Mononuclear cell (primary cell): ENCODE data around the gene GTPBP6. TPM values are rescaled to one million over a fixed set of nuclear protein-coding genes. Genes with fewer than 3 reads are reported as not detected.
"Not testable (repeated sequence)": the region's sequence is repeated elsewhere in the genome, so short reads cannot be mapped to it uniquely, and the experiment has no call there.

Experiments
- H3K27me3 ChIP-seq: 2 replicates; pipeline ENCODE4 v1.6.0; 2011; ENCODE audit warnings: low read length, control low read depth; ENCODE audit not compliant: insufficient read depth
- H3K4me1 ChIP-seq: 2 replicates; pipeline ENCODE4 v1.5.1; 2011; ENCODE audit warnings: mild to moderate bottlenecking, low read length, control low read depth; ENCODE audit not compliant: insufficient read depth
- H3K4me3 ChIP-seq: 2 replicates; pipeline ENCODE4 v1.5.1; 2011; ENCODE audit warnings: mild to moderate bottlenecking, low read length, moderate library complexity
- H3K9me3 ChIP-seq: 2 replicates; pipeline ENCODE4 v1.5.1; 2011; ENCODE audit warnings: low read depth, mild to moderate bottlenecking, control low read depth, low read length
- total RNA-seq: library from RNA; depleted of rRNA; stranded (reverse); fragments of >200 nt; gene quantifications from one replicate; pipeline ENCODE4 v1.2.3, GENCODE V29; 2012

The GTPBP6 gene
- total RNA-seq, 1 donor = 27.4 TPM

- H3K4me1 ChIP-seq, H3K4me3 ChIP-seq, H3K9me3 ChIP-seq, H3K27me3 ChIP-seq: not testable (repeated sequence)
Measured at GRCh38 chrX:305781-306613, 12.6 kb downstream of the GTPBP6 start.

DNA sequence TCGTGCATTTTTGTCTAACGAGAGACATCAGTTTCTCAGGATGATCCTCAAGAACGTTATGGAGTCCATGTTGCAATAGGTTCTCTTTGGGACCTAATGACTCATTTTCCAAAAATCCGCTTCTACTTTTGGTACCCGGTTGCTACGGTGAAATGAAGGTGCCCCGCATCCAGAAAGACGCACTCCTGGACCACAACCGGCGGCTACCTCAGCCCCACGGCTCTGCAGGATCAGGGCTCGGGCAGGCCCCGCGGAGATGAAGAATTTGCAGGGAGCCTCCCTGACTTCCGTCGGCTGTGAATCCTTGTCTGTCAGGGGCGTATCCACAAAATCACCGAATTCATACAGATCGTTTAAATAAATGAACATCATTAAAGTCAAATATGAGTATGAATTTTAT is 15.6 kb downstream of the GTPBP6 start:
- no peaks in the 10 kb centered on the region for H3K27me3 ChIP-seq
- no peak overlapping the region for H3K4me3 ChIP-seq
- H3K4me1 ChIP-seq = no peaks in the 10 kb centered on the region
- H3K9me3 ChIP-seq = no peaks in the 10 kb centered on the region

DNA sequence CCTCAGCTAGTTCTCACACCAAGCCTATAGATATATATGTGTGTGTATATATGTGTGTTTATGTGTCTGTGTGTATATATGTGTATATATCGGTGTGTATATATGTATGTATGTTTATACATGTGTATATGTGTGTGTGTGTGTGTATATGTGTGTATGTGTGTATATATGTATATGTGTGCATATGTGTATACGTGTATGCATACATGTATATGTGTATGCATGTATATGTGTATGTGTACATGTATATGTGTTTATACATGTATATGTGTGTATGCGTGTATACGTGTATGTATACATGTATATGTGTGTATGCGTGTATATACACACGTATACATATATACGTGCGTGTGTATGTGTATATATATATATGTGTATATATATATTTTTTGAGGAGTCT is 18.3 kb downstream of the GTPBP6 start:
- Histone ChIP-seq H3K27me3 (no peaks in the 10 kb centered on the region), H3K9me3 (no peaks in the 10 kb centered on the region), H3K4me3 (no peak overlapping the region)

DNA sequence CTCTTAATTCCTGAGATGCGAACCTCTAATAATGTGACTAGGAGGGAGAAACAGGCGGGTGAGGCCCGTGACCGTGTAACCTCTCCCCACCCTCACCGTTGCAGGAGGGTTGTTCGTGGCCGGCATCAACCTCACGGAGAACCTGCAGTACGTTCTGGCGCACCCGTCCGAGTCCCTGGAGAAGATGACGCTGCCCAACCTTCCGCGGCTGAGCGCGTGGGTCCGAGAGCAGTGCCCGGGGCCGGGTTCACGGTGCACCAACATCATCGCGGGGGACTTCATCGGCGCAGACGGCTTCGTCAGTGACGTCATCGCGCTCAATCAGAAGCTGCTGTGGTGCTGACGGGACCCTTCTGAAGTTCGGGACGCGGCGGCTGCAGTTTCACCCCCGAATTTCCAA is 19.6 kb downstream of the GTPBP6 start:
- no peaks in the 10 kb centered on the region for H3K27me3 ChIP-seq
- H3K4me3 ChIP-seq = no peak overlapping the region
- no peaks in the 10 kb centered on the region for H3K9me3 ChIP-seq
- H3K4me1 ChIP-seq = no peaks in the 10 kb centered on the region

More for the DNA sequence above, 18.3 kb downstream of the GTPBP6 start:
- no peaks in the 10 kb centered on the region for H3K4me1 ChIP-seq

- H3K4me3 ChIP-seq = no peak overlapping the region
- H3K27me3 ChIP-seq = no peaks in the 10 kb centered on the region
- H3K4me1 ChIP-seq = no peaks in the 10 kb centered on the region
- H3K9me3 ChIP-seq = no peaks in the 10 kb centered on the region
Measured at GRCh38 chrX:295136-295535, 23.5 kb downstream of the GTPBP6 start.

GRCh38 chrX:292900-293897 is 25.4 kb downstream of the GTPBP6 start:
- Histone ChIP-seq H3K4me3 (no peak overlapping the region), H3K4me1 (no peaks in the 10 kb centered on the region), H3K9me3 (no peaks in the 10 kb centered on the region), H3K27me3 (no peaks in the 10 kb centered on the region)

DNA sequence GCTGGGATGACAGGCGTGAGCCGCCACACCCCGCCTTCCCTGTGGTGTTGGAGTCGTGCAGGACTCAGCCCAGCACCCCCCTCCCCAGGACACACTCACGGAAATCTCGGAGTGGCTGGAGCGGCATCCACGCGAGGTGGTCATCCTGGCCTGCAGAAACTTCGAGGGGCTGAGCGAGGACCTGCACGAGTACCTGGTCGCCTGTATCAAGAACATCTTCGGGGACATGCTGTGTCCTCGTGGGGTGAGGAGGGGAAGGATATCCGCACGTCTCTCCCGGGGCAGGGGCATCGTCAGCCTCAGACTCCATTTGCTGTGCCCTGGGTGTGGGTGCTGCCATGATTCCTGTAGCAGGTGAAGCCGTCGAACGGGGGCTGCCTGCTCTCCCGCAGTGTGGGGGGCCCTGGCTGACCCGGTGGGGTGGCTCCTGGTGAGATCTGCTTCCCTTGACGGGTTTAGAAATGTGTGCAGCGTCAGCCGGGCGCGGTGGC is 27.1 kb downstream of the GTPBP6 start:
- H3K4me1 ChIP-seq = no peaks in the 10 kb centered on the region
- H3K4me3 ChIP-seq = no peak overlapping the region
- no peaks in the 10 kb centered on the region for H3K9me3 ChIP-seq
- H3K27me3 ChIP-seq = no peaks in the 10 kb centered on the region

DNA sequence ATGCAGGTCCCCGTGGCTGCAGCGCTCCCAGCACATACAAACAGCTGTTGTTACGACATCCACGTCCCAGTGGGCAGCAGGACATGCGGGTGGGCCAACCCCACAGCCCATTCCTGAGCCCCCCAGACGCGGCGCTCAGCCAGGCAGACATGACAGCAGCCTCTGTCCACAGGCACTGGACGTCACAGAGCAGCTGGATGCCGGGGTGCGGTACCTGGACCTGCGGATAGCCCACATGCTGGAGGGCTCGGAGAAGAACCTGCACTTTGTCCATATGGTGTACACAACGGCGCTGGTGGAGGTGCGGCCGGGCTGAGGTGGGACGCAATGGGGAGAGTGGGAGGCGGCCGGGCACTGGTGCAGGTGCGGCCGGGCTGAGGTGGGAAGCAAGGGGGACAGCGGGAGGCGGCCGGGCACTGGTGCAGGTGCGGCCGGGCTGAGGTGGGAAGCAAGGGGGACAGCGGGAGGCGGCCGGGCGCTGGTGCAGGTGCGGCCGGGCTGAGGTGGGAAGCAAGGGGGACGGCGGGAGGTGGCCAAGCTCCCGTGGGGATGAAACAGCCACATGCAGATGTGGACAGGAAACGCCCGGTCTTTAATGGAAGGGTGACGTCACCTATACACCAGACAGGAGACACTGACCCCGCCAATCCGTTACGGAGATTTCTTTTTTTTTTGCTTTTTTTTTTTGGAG is 28.0 kb downstream of the GTPBP6 start:
- H3K4me1 ChIP-seq = no peaks in the 10 kb centered on the region
- H3K9me3 ChIP-seq = no peaks in the 10 kb centered on the region
- H3K4me3 ChIP-seq = no peak overlapping the region
- H3K27me3 ChIP-seq = no peaks in the 10 kb centered on the region

- Histone ChIP-seq H3K9me3 (no peaks in the 10 kb centered on the region), H3K27me3 (no peaks in the 10 kb centered on the region), H3K4me1 (peaks cover 4% of the 10 kb centered on the region), H3K4me3 (no peak overlapping the region)
Measured at GRCh38 chrX:288561-288991, 30.0 kb downstream of the GTPBP6 start.

DNA sequence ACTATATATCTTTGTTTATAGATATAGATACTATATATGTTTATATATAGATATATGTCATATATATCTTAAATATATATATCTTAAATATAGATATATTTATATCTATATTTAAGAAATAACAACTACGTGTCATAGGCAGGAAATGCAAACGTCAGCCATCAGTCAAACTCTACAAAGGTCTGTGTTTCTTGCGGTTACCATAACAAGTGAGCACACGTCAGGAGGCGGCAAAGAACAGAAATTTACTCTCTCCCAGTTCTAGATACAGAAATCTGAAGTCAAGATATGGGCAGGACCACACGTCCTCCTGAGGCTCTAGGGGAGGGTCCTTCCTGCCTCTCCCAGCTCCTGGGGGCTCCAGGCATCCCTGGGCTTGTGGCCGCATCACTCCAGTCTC is 30.9 kb downstream of the GTPBP6 start:
- no peaks in the 10 kb centered on the region for H3K27me3 ChIP-seq
- H3K4me3 ChIP-seq = no peak overlapping the region

DNA sequence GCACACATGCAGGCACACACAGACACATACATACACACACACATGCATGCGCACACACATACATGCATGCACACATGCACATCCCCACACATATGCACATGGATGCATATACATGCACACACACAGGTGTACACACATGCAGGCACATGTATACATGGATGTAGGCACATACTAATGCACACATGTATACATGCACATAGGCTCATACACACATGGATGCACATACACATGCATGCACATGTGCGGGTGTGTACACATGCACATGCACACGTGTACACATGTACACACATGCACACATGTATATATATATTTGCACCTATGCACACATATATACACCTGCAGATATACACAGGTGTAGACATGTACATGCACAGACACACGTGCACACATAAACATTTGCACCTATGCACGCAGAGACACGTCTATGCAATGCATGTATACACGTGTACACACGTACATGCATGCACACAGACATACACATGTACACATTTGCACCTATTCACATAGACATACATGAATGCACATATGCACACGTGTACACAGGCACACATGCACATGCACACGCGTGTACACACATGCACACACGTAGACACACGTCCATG is 33.4 kb downstream of the GTPBP6 start:
- no peaks in the 10 kb centered on the region for H3K9me3 ChIP-seq
- no peak overlapping the region for H3K4me3 ChIP-seq
- peaks cover 4% of the 10 kb centered on the region for H3K4me1 ChIP-seq
- no peaks in the 10 kb centered on the region for H3K27me3 ChIP-seq

More for the DNA sequence above, 30.9 kb downstream of the GTPBP6 start:
- Histone ChIP-seq H3K9me3 (no peaks in the 10 kb centered on the region), H3K4me1 (peaks cover 4% of the 10 kb centered on the region)

DNA sequence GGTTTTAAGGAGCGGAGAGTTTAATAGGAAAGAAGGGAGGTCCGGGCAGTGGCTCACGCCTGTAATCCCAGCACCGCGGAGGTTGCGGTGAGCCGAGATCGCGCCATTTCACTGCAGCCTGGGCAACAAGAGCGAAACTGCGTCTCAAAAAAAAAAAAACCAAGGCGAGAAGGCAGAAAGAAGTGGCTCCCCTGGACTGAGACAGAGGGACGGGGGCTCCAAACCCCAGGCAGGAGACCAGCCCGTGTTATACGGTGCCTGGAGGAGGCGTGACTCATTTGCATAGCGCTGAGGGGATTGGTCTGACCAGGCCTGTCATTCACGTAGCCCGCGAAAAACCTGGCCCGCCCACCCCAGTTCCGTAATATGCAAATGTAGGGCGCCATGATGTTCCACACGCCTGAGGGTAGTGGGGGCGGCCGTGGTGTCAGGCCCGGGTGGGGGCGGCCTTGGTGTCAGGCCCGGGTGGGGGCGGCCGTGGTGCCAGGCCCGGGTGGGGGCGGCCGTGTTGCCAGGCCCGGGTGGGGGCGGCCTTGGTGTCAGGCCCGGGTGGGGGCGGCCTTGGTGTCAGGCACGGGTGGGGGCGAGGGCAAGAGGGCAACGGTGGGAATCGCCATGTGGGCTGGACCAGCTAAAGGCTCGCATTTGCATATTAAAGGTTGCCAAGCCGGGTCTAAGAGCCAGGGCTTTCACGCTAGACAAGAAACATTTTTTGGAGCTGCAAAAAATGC is 35.3 kb downstream of the GTPBP6 start:
- no peaks in the 10 kb centered on the region for H3K27me3 ChIP-seq
- no peaks in the 10 kb centered on the region for H3K9me3 ChIP-seq
- peaks cover 4% of the 10 kb centered on the region for H3K4me1 ChIP-seq
- H3K4me3 ChIP-seq = peak overlapping the region; percentile 52

DNA sequence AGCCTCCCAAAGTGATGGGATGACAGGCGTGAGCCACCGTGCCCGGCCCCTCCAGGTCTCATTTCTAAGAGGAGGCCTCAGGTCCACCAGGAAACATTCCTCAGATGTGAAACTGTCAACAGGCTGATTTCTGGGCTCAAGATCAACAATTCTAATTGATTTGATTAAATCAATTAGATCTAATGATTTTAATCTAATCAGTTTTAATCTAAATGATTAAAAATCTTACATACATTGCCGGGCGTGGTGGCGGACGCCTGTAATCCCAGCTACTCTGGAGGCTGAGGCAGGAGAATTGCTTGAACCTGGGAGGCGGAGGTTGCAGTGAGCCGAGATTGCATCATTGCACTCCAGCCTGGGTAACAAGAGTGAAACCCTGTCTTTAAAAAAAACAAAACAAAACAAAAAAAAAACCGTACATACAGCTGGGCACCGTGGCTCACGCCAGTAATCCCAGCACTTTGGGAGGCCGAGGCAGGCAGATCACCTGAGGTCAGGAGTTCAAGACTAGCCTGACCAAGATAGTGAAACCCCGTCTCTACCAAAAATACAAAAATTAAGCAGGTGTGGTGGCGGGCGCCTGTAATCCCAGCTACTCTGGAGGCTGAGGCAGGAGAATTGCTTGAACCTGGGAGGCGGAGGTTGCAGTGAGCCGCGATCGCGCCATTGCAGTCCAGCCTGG is 36.5 kb downstream of the GTPBP6 start:
- H3K9me3 ChIP-seq, H3K4me3 ChIP-seq, H3K27me3 ChIP-seq, H3K4me1 ChIP-seq: not testable (repeated sequence)
